Measurements from ENCODE around the gene TP63. TPM values are rescaled to one million over a fixed set of nuclear protein-coding genes. Genes with fewer than 3 reads are reported as not detected.

The TP63 gene
- total RNA-seq, 1 experiment from 2014 or later = 41.9 TPM

DNA sequence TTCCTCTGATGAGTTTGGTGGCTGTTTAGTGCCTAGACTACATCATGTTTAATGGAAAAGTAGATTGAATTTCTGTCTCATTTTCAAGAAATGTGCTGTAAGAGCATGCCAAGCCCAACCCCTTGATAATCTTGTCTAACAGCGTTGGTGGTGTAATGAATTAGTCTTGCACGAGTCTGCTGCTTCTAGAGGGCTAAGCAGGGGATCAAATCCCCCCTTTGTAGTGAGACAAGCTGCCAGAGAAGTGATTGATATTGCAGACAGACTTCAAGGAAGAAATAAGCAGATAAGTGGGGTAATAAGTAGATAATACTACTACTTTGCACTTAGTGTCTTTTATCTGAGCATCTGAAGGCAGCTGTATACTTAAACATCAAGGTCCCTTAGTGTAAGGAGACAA, 141.4 kb downstream of the TP63 start:
- peak overlapping the region; percentile 33 for H3K27ac Mint-ChIP-seq (ENCODE audit: low read depth, unreplicated experiment)

DNA sequence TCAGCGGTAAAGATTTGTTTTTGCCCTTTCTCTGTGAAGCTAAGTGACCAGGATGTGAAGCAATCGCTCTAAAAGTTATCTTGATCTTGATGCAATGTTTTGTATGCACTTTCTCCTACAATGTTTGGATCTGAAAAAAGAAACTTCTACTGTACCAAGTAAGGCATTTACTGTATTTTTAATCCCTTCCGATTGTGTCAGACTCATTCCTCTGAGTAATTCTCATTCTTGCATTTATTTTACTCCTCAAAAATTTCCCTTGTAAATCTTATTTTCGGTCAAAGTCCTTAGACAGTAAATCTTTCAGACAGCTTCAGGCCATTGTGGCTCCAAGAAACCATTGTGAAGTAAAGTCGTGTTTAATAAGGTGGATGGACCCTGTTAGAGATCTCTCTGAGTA, 141.9 kb downstream of the TP63 start:
- no peaks in the 10 kb centered on the region for H3K27me3 Mint-ChIP-seq (ENCODE audit: insufficient read depth, unreplicated experiment)
- no peaks in the 10 kb centered on the region for H3K9me3 Mint-ChIP-seq (ENCODE audit: unreplicated experiment)
- no TSS peak for BruUV-seq (replicated peaks)
- no peak for DNase-seq (ENCODE audit: unreplicated experiment)
- H3K36me3 Mint-ChIP-seq (ENCODE audit: insufficient read depth, unreplicated experiment) = no peaks in the 10 kb centered on the region
- intact Hi-C loops (cut with micrococcal nuclease) = no loop called here
- H3K4me1 Mint-ChIP-seq (ENCODE audit: insufficient read depth, unreplicated experiment) = peaks cover 17% of the 10 kb centered on the region
- H3K4me3 Mint-ChIP-seq (ENCODE audit: unreplicated experiment) = peak overlapping the region; percentile 29
- CTCF ChIA-PET = interaction anchor here (1.7 kb wide), 1 partner anchor 176 kb away, joined by 7 read pairs; no protein-coding TSS in a partner anchor
- POLR2A ChIA-PET = interaction anchor here (0.7 to 2.1 kb wide), 7 partner anchors 8 to 505 kb away, joined by 3 to 7 read pairs (median 5); no protein-coding TSS in a partner anchor
- H3K27ac Mint-ChIP-seq (ENCODE audit: low read depth, unreplicated experiment) = peak overlapping the region; percentile 33
- TF ChIP-seq, protein P1, sequence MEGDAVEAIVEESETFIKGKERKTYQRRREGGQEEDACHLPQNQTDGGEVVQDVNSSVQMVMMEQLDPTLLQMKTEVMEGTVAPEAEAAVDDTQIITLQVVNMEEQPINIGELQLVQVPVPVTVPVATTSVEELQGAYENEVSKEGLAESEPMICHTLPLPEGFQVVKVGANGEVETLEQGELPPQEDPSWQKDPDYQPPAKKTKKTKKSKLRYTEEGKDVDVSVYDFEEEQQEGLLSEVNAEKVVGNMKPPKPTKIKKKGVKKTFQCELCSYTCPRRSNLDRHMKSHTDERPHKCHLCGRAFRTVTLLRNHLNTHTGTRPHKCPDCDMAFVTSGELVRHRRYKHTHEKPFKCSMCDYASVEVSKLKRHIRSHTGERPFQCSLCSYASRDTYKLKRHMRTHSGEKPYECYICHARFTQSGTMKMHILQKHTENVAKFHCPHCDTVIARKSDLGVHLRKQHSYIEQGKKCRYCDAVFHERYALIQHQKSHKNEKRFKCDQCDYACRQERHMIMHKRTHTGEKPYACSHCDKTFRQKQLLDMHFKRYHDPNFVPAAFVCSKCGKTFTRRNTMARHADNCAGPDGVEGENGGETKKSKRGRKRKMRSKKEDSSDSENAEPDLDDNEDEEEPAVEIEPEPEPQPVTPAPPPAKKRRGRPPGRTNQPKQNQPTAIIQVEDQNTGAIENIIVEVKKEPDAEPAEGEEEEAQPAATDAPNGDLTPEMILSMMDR (IDR thresholded peaks at IDR 0.05; ENCODE audit: unreplicated experiment) = no peak

More for the DNA sequence above, 141.4 kb downstream of the TP63 start:
- ChIA-PET CTCF (interaction anchor here (0.9 to 1.7 kb wide), 2 partner anchors 54 to 176 kb away, joined by 4 to 7 read pairs; no protein-coding TSS in a partner anchor), POLR2A (interaction anchor here (0.8 to 2.1 kb wide), 8 partner anchors 8 to 504 kb away, joined by 3 to 7 read pairs (median 5); no protein-coding TSS in a partner anchor)
- H3K36me3 Mint-ChIP-seq (ENCODE audit: insufficient read depth, unreplicated experiment) = no peaks in the 10 kb centered on the region
- BruUV-seq (replicated peaks) = no TSS peak
- H3K4me1 Mint-ChIP-seq (ENCODE audit: insufficient read depth, unreplicated experiment) = peaks cover 17% of the 10 kb centered on the region
- TF ChIP-seq, protein P1 (IDR thresholded peaks at IDR 0.05; ENCODE audit: unreplicated experiment) = no peak
- no peak for DNase-seq (ENCODE audit: unreplicated experiment)
- H3K27me3 Mint-ChIP-seq (ENCODE audit: insufficient read depth, unreplicated experiment) = no peaks in the 10 kb centered on the region
- peak overlapping the region; percentile 29 for H3K4me3 Mint-ChIP-seq (ENCODE audit: unreplicated experiment)
- H3K9me3 Mint-ChIP-seq (ENCODE audit: unreplicated experiment) = no peaks in the 10 kb centered on the region
- intact Hi-C loops (cut with micrococcal nuclease) = no loop called here

- Mint-ChIP-seq H3K4me3 (ENCODE audit: unreplicated experiment) (no peak overlapping the region), H3K9me3 (ENCODE audit: unreplicated experiment) (peaks cover 7% of the 10 kb centered on the region), H3K4me1 (ENCODE audit: insufficient read depth, unreplicated experiment) (peaks cover 22% of the 10 kb centered on the region), H3K27me3 (ENCODE audit: insufficient read depth, unreplicated experiment) (no peaks in the 10 kb centered on the region), H3K27ac (ENCODE audit: low read depth, unreplicated experiment) (no peak overlapping the region), H3K36me3 (ENCODE audit: insufficient read depth, unreplicated experiment) (no peaks in the 10 kb centered on the region)
- ChIA-PET POLR2A (no interaction called here), CTCF (no interaction called here)
- intact Hi-C loops (cut with micrococcal nuclease) = no loop called here
- no peak for DNase-seq (ENCODE audit: unreplicated experiment)
- TF ChIP-seq, protein P1 (IDR thresholded peaks at IDR 0.05; ENCODE audit: unreplicated experiment) = no peak
- BruUV-seq (replicated peaks) = no TSS peak
Measured at GRCh38 chr3:189776149-189776824, 145.1 kb downstream of the TP63 start.

GRCh38 chr3:189778340-189778950, 147.3 kb downstream of the TP63 start:
- no peak overlapping the region for H3K27ac Mint-ChIP-seq (ENCODE audit: low read depth, unreplicated experiment)
- peaks cover 13% of the 10 kb centered on the region for H3K4me1 Mint-ChIP-seq (ENCODE audit: insufficient read depth, unreplicated experiment)
- H3K9me3 Mint-ChIP-seq (ENCODE audit: unreplicated experiment) = peaks cover 7% of the 10 kb centered on the region
- ChIA-PET CTCF (interaction anchor here (0.6 to 1.9 kb wide), 5 partner anchors 13 to 1021 kb away, joined by 3 to 5 read pairs (median 3); no protein-coding TSS in a partner anchor), POLR2A (interaction anchor here (0.6 to 2.3 kb wide), 9 partner anchors 9 to 497 kb away, joined by 3 to 10 read pairs (median 4); no protein-coding TSS in a partner anchor)
- no peak overlapping the region for H3K4me3 Mint-ChIP-seq (ENCODE audit: unreplicated experiment)
- H3K27me3 Mint-ChIP-seq (ENCODE audit: insufficient read depth, unreplicated experiment) = no peaks in the 10 kb centered on the region
- DNase-seq (ENCODE audit: unreplicated experiment) = no peak
- TF ChIP-seq, protein P1 (IDR thresholded peaks at IDR 0.05; ENCODE audit: unreplicated experiment) = no peak
- H3K36me3 Mint-ChIP-seq (ENCODE audit: insufficient read depth, unreplicated experiment) = no peaks in the 10 kb centered on the region
- intact Hi-C loops (cut with micrococcal nuclease) = no loop called here
- BruUV-seq (replicated peaks) = no TSS peak
